K562 (cell line): ENCODE results near the gene ZNF236. TPM values are rescaled to one million over a fixed set of nuclear protein-coding genes. Genes with fewer than 3 reads are reported as not detected.

Source experiments
- ARID2 ChIP-seq: fragments of 450-650 bp; IDR thresholded peaks from 2 replicates; pipeline ENCODE4 v1.6.1; 2017; ENCODE audit warnings: antibody characterized with exemption, mild to moderate bottlenecking
- BCLAF1 ChIP-seq, 2 experiments: fragments of 450-650 bp in 1 of 2; IDR thresholded peaks; 2 replicates each; pipeline ENCODE4 v1.6.1; 2011 to 2017; ENCODE audit warnings: low read depth in 2 of 2, antibody characterized with exemption in 1 of 2, borderline replicate concordance in 1 of 2, low read length in 1 of 2, mild to moderate bottlenecking in 1 of 2, mixed read lengths in 1 of 2; ENCODE audit not compliant: control insufficient read depth in 1 of 2
- FUS ChIP-seq: fragments of 200-400 bp; formaldehyde crosslinking; optimal IDR thresholded peaks from 2 replicates; pipeline ENCODE3; 2017; ENCODE audit warnings: low read depth, low read length
- HDAC8 ChIP-seq: fragments of 450-650 bp; IDR thresholded peaks from 2 replicates; pipeline ENCODE4 v1.6.1; 2016; ENCODE audit warnings: mild to moderate bottlenecking, missing genetic modification characterization, moderate library complexity, missing compliant biosample characterization
- NFE2L1 ChIP-seq: fragments of 450-650 bp; IDR thresholded peaks from 2 replicates; pipeline ENCODE4 v1.6.1; 2016; ENCODE audit warnings: missing genetic modification characterization, low read depth, mild to moderate bottlenecking, missing compliant biosample characterization, moderate library complexity, borderline replicate concordance
- SRSF3 ChIP-seq: fragments of 200-400 bp; formaldehyde crosslinking; IDR thresholded peaks from 2 replicates; pipeline ENCODE4 v1.6.1; 2016; ENCODE audit warnings: mild to moderate bottlenecking, low read length, moderate library complexity; ENCODE audit not compliant: insufficient read depth
- TCF7L2 ChIP-seq: fragments of 150-350 bp; IDR thresholded peaks from 2 replicates; pipeline ENCODE4 v1.6.1; 2016; ENCODE audit warnings: low read depth, mild to moderate bottlenecking, low read length, moderate library complexity
- polyA plus RNA-seq, 8 experiments: library from polyadenylated mRNA; depleted of rRNA in 4 of 8; stranded (reverse) in 5 of 8; unstranded in 3 of 8; fragments of >200 nt; fragmentation: Nextera tagmentation in 2 of 8; fragmentation: Illumina TruSeq in 1 of 8; extraction: Ambion mirVana in 2 of 8; extraction: Trizol in 1 of 8; gene quantifications; 2 replicates each; pipeline versions ENCODE4 v1.2.1 to v1.2.3, GENCODE V29; 2011 to 2014; ENCODE audit warnings: inconsistent platforms in 1 of 8, missing spikeins in 1 of 8
- total RNA-seq, 7 experiments: library from RNA; depleted of rRNA in 6 of 7; stranded (reverse); fragments of >200 nt in 6 of 7; fragmentation: Illumina TruSeq in 2 of 7; extraction: Trizol in 2 of 7; gene quantifications; 2 replicates each; pipeline versions ENCODE4 v1.2.1 to v1.2.3, GENCODE V29; 2011 to 2021; ENCODE audit warnings: low replicate concordance in 1 of 7
- TF ChIP-seq, protein P1 (sequence below): sonication (generic); formaldehyde crosslinking; IDR thresholded peaks from 2 replicates; pipeline ENCODE4 v1.8.0; 2023; ENCODE audit warnings: mild to moderate bottlenecking, missing genetic modification reagents
- TF ChIP-seq, protein P2 (sequence below): fragments of 450-650 bp; conservative IDR thresholded peaks from 2 replicates; pipeline ENCODE4 v1.6.1; 2016; ENCODE audit warnings: missing genetic modification characterization, low read depth, mild to moderate bottlenecking, control low read depth, missing compliant biosample characterization

Gene ZNF236
- total and polyA plus RNA-seq, 9 of the 15 experiments (the other 6 are each of a cell fraction or from before 2014, with no cell fraction given) = 0.35 to 8.7 (median 3.4) TPM

DNA sequence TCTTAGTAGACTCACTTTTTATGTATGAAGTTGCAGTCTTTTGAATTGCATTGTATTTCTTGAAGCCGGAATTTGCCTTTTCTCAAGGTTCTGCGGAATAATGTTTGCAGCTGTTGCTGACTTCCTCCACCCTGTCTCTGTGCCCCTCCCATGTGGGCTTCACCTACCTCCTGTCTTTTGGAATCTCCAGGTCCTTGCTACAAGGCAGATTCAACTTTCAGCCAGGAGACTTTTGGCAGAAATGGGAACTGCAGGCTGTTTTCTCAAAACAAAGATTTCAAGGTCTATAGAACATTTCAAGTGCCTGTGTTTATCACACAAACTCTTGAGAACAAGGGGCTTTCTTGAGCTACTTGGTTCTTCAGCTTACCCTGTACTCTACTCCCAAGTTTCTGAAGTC lies 25.6 kb downstream of the ZNF236 start (continued):
- TF ChIP-seq, protein P1, sequence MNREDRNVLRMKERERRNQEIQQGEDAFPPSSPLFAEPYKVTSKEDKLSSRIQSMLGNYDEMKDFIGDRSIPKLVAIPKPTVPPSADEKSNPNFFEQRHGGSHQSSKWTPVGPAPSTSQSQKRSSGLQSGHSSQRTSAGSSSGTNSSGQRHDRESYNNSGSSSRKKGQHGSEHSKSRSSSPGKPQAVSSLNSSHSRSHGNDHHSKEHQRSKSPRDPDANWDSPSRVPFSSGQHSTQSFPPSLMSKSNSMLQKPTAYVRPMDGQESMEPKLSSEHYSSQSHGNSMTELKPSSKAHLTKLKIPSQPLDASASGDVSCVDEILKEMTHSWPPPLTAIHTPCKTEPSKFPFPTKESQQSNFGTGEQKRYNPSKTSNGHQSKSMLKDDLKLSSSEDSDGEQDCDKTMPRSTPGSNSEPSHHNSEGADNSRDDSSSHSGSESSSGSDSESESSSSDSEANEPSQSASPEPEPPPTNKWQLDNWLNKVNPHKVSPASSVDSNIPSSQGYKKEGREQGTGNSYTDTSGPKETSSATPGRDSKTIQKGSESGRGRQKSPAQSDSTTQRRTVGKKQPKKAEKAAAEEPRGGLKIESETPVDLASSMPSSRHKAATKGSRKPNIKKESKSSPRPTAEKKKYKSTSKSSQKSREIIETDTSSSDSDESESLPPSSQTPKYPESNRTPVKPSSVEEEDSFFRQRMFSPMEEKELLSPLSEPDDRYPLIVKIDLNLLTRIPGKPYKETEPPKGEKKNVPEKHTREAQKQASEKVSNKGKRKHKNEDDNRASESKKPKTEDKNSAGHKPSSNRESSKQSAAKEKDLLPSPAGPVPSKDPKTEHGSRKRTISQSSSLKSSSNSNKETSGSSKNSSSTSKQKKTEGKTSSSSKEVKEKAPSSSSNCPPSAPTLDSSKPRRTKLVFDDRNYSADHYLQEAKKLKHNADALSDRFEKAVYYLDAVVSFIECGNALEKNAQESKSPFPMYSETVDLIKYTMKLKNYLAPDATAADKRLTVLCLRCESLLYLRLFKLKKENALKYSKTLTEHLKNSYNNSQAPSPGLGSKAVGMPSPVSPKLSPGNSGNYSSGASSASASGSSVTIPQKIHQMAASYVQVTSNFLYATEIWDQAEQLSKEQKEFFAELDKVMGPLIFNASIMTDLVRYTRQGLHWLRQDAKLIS = no peak
- TF ChIP-seq ARID2 (no peak), SRSF3 (no peak), NFE2L1 (tag) (no peak), HDAC8 (tag) (no peak), BCLAF1 (IDR thresholded peaks at IDR 0.05; ENCODE audit: borderline replicate concordance in 1 of 2, control insufficient read depth in 1 of 2, low read depth in 2 of 2, low read length in 1 of 2) (no peak), TCF7L2 (no peak), FUS (no peak)
- TF ChIP-seq, protein P2, sequence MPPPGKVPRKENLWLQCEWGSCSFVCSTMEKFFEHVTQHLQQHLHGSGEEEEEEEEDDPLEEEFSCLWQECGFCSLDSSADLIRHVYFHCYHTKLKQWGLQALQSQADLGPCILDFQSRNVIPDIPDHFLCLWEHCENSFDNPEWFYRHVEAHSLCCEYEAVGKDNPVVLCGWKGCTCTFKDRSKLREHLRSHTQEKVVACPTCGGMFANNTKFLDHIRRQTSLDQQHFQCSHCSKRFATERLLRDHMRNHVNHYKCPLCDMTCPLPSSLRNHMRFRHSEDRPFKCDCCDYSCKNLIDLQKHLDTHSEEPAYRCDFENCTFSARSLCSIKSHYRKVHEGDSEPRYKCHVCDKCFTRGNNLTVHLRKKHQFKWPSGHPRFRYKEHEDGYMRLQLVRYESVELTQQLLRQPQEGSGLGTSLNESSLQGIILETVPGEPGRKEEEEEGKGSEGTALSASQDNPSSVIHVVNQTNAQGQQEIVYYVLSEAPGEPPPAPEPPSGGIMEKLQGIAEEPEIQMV (tag) = no peak
